DOHH2 (cell line): ENCODE results near the gene CREB5.

ENCODE experiments used
- H3F3A ChIP-seq: fragments of 200-600 bp; sonication (generic), shearing (Covaris generic); 2 replicates; pipeline ENCODE4 v1.6.0; 2016; ENCODE audit warnings: antibody characterized with exemption, mild to moderate bottlenecking; ENCODE audit not compliant: control insufficient read depth, insufficient read depth
- H3K27ac ChIP-seq: fragments of 200-600 bp; sonication (generic); 2 replicates; pipeline ENCODE4 v1.5.1; 2014; ENCODE audit warnings: low read depth, mild to moderate bottlenecking, low read length, moderate library complexity
- H3K27me3 ChIP-seq: fragments of 200-600 bp; sonication (generic); 2 replicates; pipeline ENCODE4 v1.6.1; 2014; ENCODE audit warnings: mild to moderate bottlenecking, low read length, mixed read lengths; ENCODE audit not compliant: control insufficient read depth
- H3K36me3 ChIP-seq: fragments of 200-600 bp; sonication (generic); 2 replicates; pipeline ENCODE4 v1.6.1; 2014; ENCODE audit warnings: mild to moderate bottlenecking, low read length, moderate library complexity, mixed read lengths; ENCODE audit not compliant: control insufficient read depth
- H3K4me1 ChIP-seq: fragments of 200-600 bp; sonication (generic); 2 replicates; pipeline ENCODE4 v1.6.1; 2014; ENCODE audit warnings: mild to moderate bottlenecking, low read length, mixed read lengths; ENCODE audit not compliant: control insufficient read depth
- H3K4me2 ChIP-seq: fragments of 200-600 bp; sonication (generic); 2 replicates; pipeline ENCODE4 v1.6.0; 2014; ENCODE audit warnings: mild to moderate bottlenecking, low read length, moderate library complexity
- H3K4me3 ChIP-seq: fragments of 200-600 bp; sonication (generic); 2 replicates; pipeline ENCODE4 v1.5.1; 2014; ENCODE audit warnings: mild to moderate bottlenecking, low read length, mixed read lengths
- H3K79me2 ChIP-seq: fragments of 200-600 bp; sonication (generic); 2 replicates; pipeline ENCODE4 v1.6.1; 2014; ENCODE audit warnings: mild to moderate bottlenecking, low read length, mixed read lengths; ENCODE audit not compliant: control insufficient read depth
- H3K9me2 ChIP-seq: fragments of 200-600 bp; sonication (generic); replicated peaks from 2 replicates; pipeline ENCODE4 v1.6.1; 2014; ENCODE audit warnings: mild to moderate bottlenecking, low read length, mixed read lengths; ENCODE audit not compliant: control insufficient read depth
- H3K9me3 ChIP-seq: fragments of 200-600 bp; sonication (generic); 2 replicates; pipeline ENCODE4 v1.6.1; 2014; ENCODE audit warnings: antibody characterized with exemption, low read length, mixed read lengths; ENCODE audit not compliant: control insufficient read depth, insufficient read depth
- H4K20me1 ChIP-seq: fragments of 200-600 bp; sonication (generic); 2 replicates; pipeline ENCODE4 v1.6.0; 2014; ENCODE audit warnings: low read depth, mild to moderate bottlenecking, antibody characterized with exemption, low read length, moderate library complexity; ENCODE audit not compliant: control insufficient read depth, insufficient read depth
- CTCF ChIP-seq: fragments of 200-600 bp; sonication (generic); IDR thresholded peaks from one replicate; pipeline ENCODE4 v1.5.1; 2014; ENCODE audit warnings: antibody characterized with exemption, mild to moderate bottlenecking, low read depth, low read length; ENCODE audit not compliant: poor library complexity, severe bottlenecking
- EZH2phosphoT487 ChIP-seq: fragments of 200-600 bp; sonication (generic); IDR thresholded peaks from 2 replicates; pipeline ENCODE4 v1.6.1; 2017; ENCODE audit warnings: borderline replicate concordance, mild to moderate bottlenecking, antibody characterized with exemption, low read length, moderate library complexity, mixed read lengths

CREB5 gene

GRCh38 chr7:28627896-28628295 is 215.6 kb downstream of the CREB5 start:
- Histone ChIP-seq H3K9me3 (no peaks in the 10 kb centered on the region), H4K20me1 (no peaks in the 10 kb centered on the region), H3K4me1 (peaks cover 13% of the 10 kb centered on the region), H3K27me3 (no peaks in the 10 kb centered on the region), H3K9me2 (no peaks in the 10 kb centered on the region), H3F3A (no peaks in the 10 kb centered on the region), H3K79me2 (no peaks in the 10 kb centered on the region; the same call in 1 of the 2 replicates), H3K27ac (no peak overlapping the region), H3K4me3 (no peak overlapping the region), H3K36me3 (no peaks in the 10 kb centered on the region), H3K4me2 (no peak overlapping the region)
- TF ChIP-seq EZH2phosphoT487 (no peak), CTCF (no peak)

GRCh38 chr7:28629216-28629842 is 217.0 kb downstream of the CREB5 start:
- H3K4me1 ChIP-seq = peaks cover 5% of the 10 kb centered on the region
- TF ChIP-seq EZH2phosphoT487 (no peak), CTCF (no peak)
- H3K79me2 ChIP-seq = no peaks in the 10 kb centered on the region; the same call in 1 of the 2 replicates
- no peak overlapping the region for H3K4me3 ChIP-seq
- H3K9me3 ChIP-seq = no peaks in the 10 kb centered on the region
- no peaks in the 10 kb centered on the region for H3K36me3 ChIP-seq
- H3K27me3 ChIP-seq = no peaks in the 10 kb centered on the region
- no peaks in the 10 kb centered on the region for H3F3A ChIP-seq
- H4K20me1 ChIP-seq = no peaks in the 10 kb centered on the region
- H3K4me2 ChIP-seq = no peak overlapping the region
- no peaks in the 10 kb centered on the region for H3K9me2 ChIP-seq
- H3K27ac ChIP-seq = no peak overlapping the region

- no peaks in the 10 kb centered on the region for H4K20me1 ChIP-seq
- no peak overlapping the region for H3K4me3 ChIP-seq
- no peaks in the 10 kb centered on the region for H3K9me2 ChIP-seq
- no peaks in the 10 kb centered on the region for H3K27me3 ChIP-seq
- TF ChIP-seq EZH2phosphoT487 (no peak), CTCF (no peak)
- H3K79me2 ChIP-seq = no peaks in the 10 kb centered on the region; the same call in 1 of the 2 replicates
- no peaks in the 10 kb centered on the region for H3F3A ChIP-seq
- no peak overlapping the region for H3K27ac ChIP-seq
- H3K36me3 ChIP-seq = no peaks in the 10 kb centered on the region
- H3K4me1 ChIP-seq = peaks cover 5% of the 10 kb centered on the region
- no peak overlapping the region for H3K4me2 ChIP-seq
- H3K9me3 ChIP-seq = no peaks in the 10 kb centered on the region
Measured at GRCh38 chr7:28630350-28630749, 218.0 kb downstream of the CREB5 start.
